SJCRH30 (cell line): ENCODE measurements around the gene CD96. TPM values are rescaled to one million over a fixed set of nuclear protein-coding genes. Genes with fewer than 3 reads are reported as not detected.
"Not testable (repeated sequence)": the region's sequence is repeated elsewhere in the genome, so short reads cannot be mapped to it uniquely, and the experiment has no call there.

ENCODE experiments used
- DNase-seq, 2 experiments: peaks; one replicate each; pipeline ENCODE4 v3.0.0-alpha.2; 2015 to 2020
- H3K27ac ChIP-seq: fragments of 250-450 bp; sonication (Bioruptor Pico); 2 replicates; pipeline ENCODE4 v1.5.1; 2020; ENCODE audit warnings: mild to moderate bottlenecking, moderate library complexity
- H3K27me3 ChIP-seq: fragments of 250-450 bp; sonication (Bioruptor Pico); 2 replicates; pipeline ENCODE4 v1.5.1; 2020; ENCODE audit warnings: mild to moderate bottlenecking, moderate library complexity
- H3K36me3 ChIP-seq: fragments of 250-450 bp; sonication (Bioruptor Pico); 2 replicates; pipeline ENCODE4 v1.5.1; 2020; ENCODE audit warnings: mild to moderate bottlenecking, moderate library complexity
- H3K4me1 ChIP-seq: fragments of 250-450 bp; sonication (Bioruptor Pico); 2 replicates; pipeline ENCODE4 v1.5.1; 2020; ENCODE audit warnings: mild to moderate bottlenecking, moderate library complexity
- H3K4me3 ChIP-seq: fragments of 250-450 bp; sonication (Bioruptor Pico); 2 replicates; pipeline ENCODE4 v1.5.1; 2020; ENCODE audit warnings: mild to moderate bottlenecking, moderate library complexity
- H3K9me3 ChIP-seq: fragments of 250-450 bp; sonication (Bioruptor Pico); replicated peaks from 2 replicates; pipeline ENCODE4 v1.5.1; 2020; ENCODE audit warnings: mild to moderate bottlenecking, moderate library complexity
- total RNA-seq: library from RNA; depleted of rRNA; stranded (reverse); fragments of >200 nt; shearing (Covaris generic); gene quantifications from 2 replicates; pipeline ENCODE4 v1.2.3, GENCODE V29; 2014

CD96 gene
- total RNA-seq, 1 experiment from 2014 or later = 0.28 TPM

GRCh38 chr3:111539351-111540331, 2.4 kb upstream of the CD96 start:
- H3K27me3 ChIP-seq = no peaks in the 10 kb centered on the region
- H3K27ac ChIP-seq = no peak overlapping the region

GRCh38 chr3:111541391-111541790, 606 bp upstream of the CD96 start:
- peak in 1 of 2 experiments; percentile 39 for DNase-seq
- Histone ChIP-seq H3K27me3 (no peaks in the 10 kb centered on the region), H3K4me3 (no peak overlapping the region; the same call in 1 of the 2 replicates), H3K27ac (no peak overlapping the region), H3K36me3 (no peaks in the 10 kb centered on the region), H3K4me1 (peaks cover 13% of the 10 kb centered on the region; the same call in 1 of the 2 replicates), H3K9me3 (no peaks in the 10 kb centered on the region)

More at GRCh38 chr3:111539351-111540331, 2.4 kb upstream of the CD96 start:
- Histone ChIP-seq H3K4me3 (no peak overlapping the region), H3K36me3 (no peaks in the 10 kb centered on the region), H3K9me3 (no peaks in the 10 kb centered on the region), H3K4me1 (peaks cover 13% of the 10 kb centered on the region; the same call in 1 of the 2 replicates)
- peak; percentile 58 to 72 for DNase-seq

GRCh38 chr3:111542611-111543300, 759 bp downstream of the CD96 start:
- H3K4me3 ChIP-seq = no peak overlapping the region
- DNase-seq = no peak
- H3K9me3 ChIP-seq = no peaks in the 10 kb centered on the region
- H3K36me3 ChIP-seq = no peaks in the 10 kb centered on the region
- no peak overlapping the region for H3K27ac ChIP-seq
- H3K27me3 ChIP-seq = no peaks in the 10 kb centered on the region
- peaks cover 13% of the 10 kb centered on the region; the same call in 1 of the 2 replicates for H3K4me1 ChIP-seq

- H3K4me3 ChIP-seq = no peak overlapping the region
- no peaks in the 10 kb centered on the region for H3K9me3 ChIP-seq
- no peak for DNase-seq
- no peaks in the 10 kb centered on the region for H3K27me3 ChIP-seq
- H3K4me1 ChIP-seq = 0 out of 2 replicates have a peak, but pooled peaks cover 8% of the 10 kb centered on the region
- H3K27ac ChIP-seq = no peak overlapping the region
- no peaks in the 10 kb centered on the region for H3K36me3 ChIP-seq
Measured at GRCh38 chr3:111545349-111545748, 3.4 kb downstream of the CD96 start.

GRCh38 chr3:111547631-111548030, 5.6 kb downstream of the CD96 start:
- no peaks in the 10 kb centered on the region for H3K36me3 ChIP-seq
- no peak overlapping the region for H3K4me3 ChIP-seq

GRCh38 chr3:111548092-111548491, 6.1 kb downstream of the CD96 start:
- no peaks in the 10 kb centered on the region for H3K9me3 ChIP-seq
- no peak overlapping the region for H3K4me3 ChIP-seq
- no peaks in the 10 kb centered on the region for H3K27me3 ChIP-seq
- H3K27ac ChIP-seq = no peak overlapping the region
- H3K36me3 ChIP-seq = no peaks in the 10 kb centered on the region
- no peak for DNase-seq
- H3K4me1 ChIP-seq = no peaks in the 10 kb centered on the region

More at GRCh38 chr3:111547631-111548030, 5.6 kb downstream of the CD96 start:
- Histone ChIP-seq H3K27ac (no peak overlapping the region), H3K4me1 (no peaks in the 10 kb centered on the region), H3K27me3 (no peaks in the 10 kb centered on the region), H3K9me3 (no peaks in the 10 kb centered on the region)
- DNase-seq = no peak

GRCh38 chr3:111548756-111549155, 6.8 kb downstream of the CD96 start:
- H3K4me1 ChIP-seq = no peaks in the 10 kb centered on the region
- no peaks in the 10 kb centered on the region for H3K27me3 ChIP-seq
- DNase-seq = no peak
- H3K4me3 ChIP-seq = no peak overlapping the region
- H3K27ac ChIP-seq = no peak overlapping the region
- no peaks in the 10 kb centered on the region for H3K9me3 ChIP-seq
- no peaks in the 10 kb centered on the region for H3K36me3 ChIP-seq

GRCh38 chr3:111561902-111562301, 19.9 kb downstream of the CD96 start:
- not testable (repeated sequence) for H3K4me3 ChIP-seq, DNase-seq, H3K36me3 ChIP-seq, H3K4me1 ChIP-seq, H3K9me3 ChIP-seq, H3K27me3 ChIP-seq, H3K27ac ChIP-seq

- no peak for DNase-seq
- Histone ChIP-seq H3K36me3 (no peaks in the 10 kb centered on the region), H3K27me3 (no peaks in the 10 kb centered on the region), H3K4me1 (no peaks in the 10 kb centered on the region), H3K9me3 (0 out of 2 replicates have a peak, but pooled peaks cover 3% of the 10 kb centered on the region), H3K4me3 (no peak overlapping the region), H3K27ac (no peak overlapping the region)
Measured at GRCh38 chr3:111566844-111567243, 24.8 kb downstream of the CD96 start.

- 0 out of 2 replicates have a peak, but pooled peaks cover 3% of the 10 kb centered on the region for H3K9me3 ChIP-seq
- no peaks in the 10 kb centered on the region for H3K27me3 ChIP-seq
- no peaks in the 10 kb centered on the region for H3K4me1 ChIP-seq
- no peak for DNase-seq
- H3K4me3 ChIP-seq = no peak overlapping the region
- H3K27ac ChIP-seq = no peak overlapping the region
- H3K36me3 ChIP-seq = no peaks in the 10 kb centered on the region
Measured at GRCh38 chr3:111568355-111568754, 26.4 kb downstream of the CD96 start.

GRCh38 chr3:111568911-111569310, 26.9 kb downstream of the CD96 start:
- no peaks in the 10 kb centered on the region for H3K4me1 ChIP-seq
- no peak for DNase-seq
- no peak overlapping the region for H3K27ac ChIP-seq
- no peaks in the 10 kb centered on the region for H3K36me3 ChIP-seq
- H3K9me3 ChIP-seq = 0 out of 2 replicates have a peak, but pooled peaks cover 3% of the 10 kb centered on the region
- H3K4me3 ChIP-seq = no peak overlapping the region
- no peaks in the 10 kb centered on the region for H3K27me3 ChIP-seq

- Histone ChIP-seq H3K27me3 (no peaks in the 10 kb centered on the region), H3K9me3 (no peaks in the 10 kb centered on the region), H3K4me3 (no peak overlapping the region), H3K27ac (no peak overlapping the region), H3K36me3 (no peaks in the 10 kb centered on the region), H3K4me1 (no peaks in the 10 kb centered on the region)
- DNase-seq = no peak
Measured at GRCh38 chr3:111570404-111571030, 28.5 kb downstream of the CD96 start.

GRCh38 chr3:111571282-111571681, 29.3 kb downstream of the CD96 start:
- Histone ChIP-seq H3K4me3 (no peak overlapping the region), H3K9me3 (no peaks in the 10 kb centered on the region), H3K4me1 (no peaks in the 10 kb centered on the region), H3K27me3 (no peaks in the 10 kb centered on the region), H3K36me3 (no peaks in the 10 kb centered on the region), H3K27ac (no peak overlapping the region)
- no peak for DNase-seq

- no peaks in the 10 kb centered on the region for H3K9me3 ChIP-seq
- no peak overlapping the region for H3K4me3 ChIP-seq
- no peaks in the 10 kb centered on the region for H3K36me3 ChIP-seq
- H3K27ac ChIP-seq = no peak overlapping the region
- no peaks in the 10 kb centered on the region for H3K4me1 ChIP-seq
- no peak for DNase-seq
- H3K27me3 ChIP-seq = no peaks in the 10 kb centered on the region
Measured at GRCh38 chr3:111571907-111572460, 30.0 kb downstream of the CD96 start.
